ENCODE data around the gene HS6ST3.

GRCh38 chr13:96686286-96686685, 596.4 kb downstream of the HS6ST3 start:
- TF ChIP-seq EZH2 (IDR thresholded peaks at IDR 0.05; ENCODE audit: insufficient read depth, poor library complexity, severe bottlenecking) (no peak), EZH2phosphoT487 (IDR thresholded peaks at IDR 0.05; ENCODE audit: insufficient read depth, low read depth) (no peak)

Data from GM23248 (cell line).